HepG2 (cell line): Measurements from ENCODE around the gene PIEZO1. TPM values are rescaled to one million over a fixed set of nuclear protein-coding genes. Genes with fewer than 3 reads are reported as not detected.

ENCODE experiments used
- FOXP1 ChIP-seq, 2 experiments: fragments of 450-650 bp in 1 of 2; IDR thresholded peaks; 2 replicates each; pipeline ENCODE4 v1.6.1; 2017 to 2018; ENCODE audit warnings: antibody characterized with exemption in 1 of 2
- GATAD2A ChIP-seq: IDR thresholded peaks from 2 replicates; pipeline ENCODE4 v1.6.1; 2016
- MAFG ChIP-seq: sonication (generic); formaldehyde crosslinking; IDR thresholded peaks from 2 replicates; pipeline ENCODE4 v1.5.1; 2020; ENCODE audit warnings: mild to moderate bottlenecking, missing genetic modification reagents
- SPEN ChIP-seq: sonication (generic); formaldehyde crosslinking; IDR thresholded peaks from 2 replicates; pipeline ENCODE4 v1.5.1; 2020; ENCODE audit warnings: low read depth, mild to moderate bottlenecking, missing genetic modification reagents
- XBP1 ChIP-seq: sonication (generic); formaldehyde crosslinking; IDR thresholded peaks from 2 replicates; pipeline ENCODE4 v1.5.0; 2020; ENCODE audit warnings: missing genetic modification reagents
- ZKSCAN1 ChIP-seq: fragments of 150-350 bp; IDR thresholded peaks from 2 replicates; pipeline ENCODE4 v1.6.1; 2014; ENCODE audit warnings: low read length
- ZNF280D ChIP-seq: sonication (generic); formaldehyde crosslinking; IDR thresholded peaks from 2 replicates; pipeline ENCODE4 v1.5.1; 2020; ENCODE audit warnings: mild to moderate bottlenecking, missing genetic modification reagents
- ZNF296 ChIP-seq: sonication (generic); formaldehyde crosslinking; conservative IDR thresholded peaks from 2 replicates; pipeline ENCODE4 v1.5.0; 2020; ENCODE audit warnings: mild to moderate bottlenecking, missing genetic modification reagents
- ZNF564 ChIP-seq: sonication (generic); formaldehyde crosslinking; IDR thresholded peaks from 2 replicates; pipeline ENCODE4 v1.8.1; 2023; ENCODE audit warnings: mild to moderate bottlenecking, missing genetic modification reagents
- ZNF605 ChIP-seq: sonication (generic); formaldehyde crosslinking; IDR thresholded peaks from 2 replicates; pipeline ENCODE4 v1.8.0; 2022; ENCODE audit warnings: mild to moderate bottlenecking, missing genetic modification reagents
- polyA plus RNA-seq, 8 experiments: library from polyadenylated mRNA; depleted of rRNA in 3 of 8; stranded (reverse) in 7 of 8; unstranded in 1 of 8; fragments of >200 nt; fragmentation: Illumina TruSeq in 4 of 8; extraction: Trizol in 4 of 8; gene quantifications; 2 replicates each; pipeline versions ENCODE4 v1.2.1 to v1.2.3, GENCODE V29; 2011 to 2016; ENCODE audit warnings: low read depth in 4 of 8, missing spikeins in 1 of 8, mixed read lengths in 1 of 8; ENCODE audit not compliant: insufficient read depth in 1 of 8
- total RNA-seq, 5 experiments: library from RNA; depleted of rRNA; stranded (reverse); fragments of >200 nt; fragmentation: Illumina TruSeq; extraction: Trizol; gene quantifications; 2 replicates each; pipeline ENCODE4 v1.2.3, GENCODE V29; 2016; ENCODE audit warnings: low read depth in 1 of 5
- TF ChIP-seq, protein P1 (sequence below): sonication (generic); formaldehyde crosslinking; IDR thresholded peaks from 2 replicates; pipeline ENCODE4 v1.4.0; 2020; ENCODE audit warnings: missing genetic modification reagents, borderline replicate concordance
- TF ChIP-seq, protein P2 (sequence below): sonication (generic); formaldehyde crosslinking; IDR thresholded peaks from 2 replicates; pipeline ENCODE4 v1.5.1; 2020; ENCODE audit warnings: mild to moderate bottlenecking, missing genetic modification reagents, borderline replicate concordance

The PIEZO1 gene
- total and polyA plus RNA-seq, 2 of the 13 experiments (the other 11 are each of a cell fraction or from before 2014, with no cell fraction given): 67.9 to 85.0 TPM

DNA sequence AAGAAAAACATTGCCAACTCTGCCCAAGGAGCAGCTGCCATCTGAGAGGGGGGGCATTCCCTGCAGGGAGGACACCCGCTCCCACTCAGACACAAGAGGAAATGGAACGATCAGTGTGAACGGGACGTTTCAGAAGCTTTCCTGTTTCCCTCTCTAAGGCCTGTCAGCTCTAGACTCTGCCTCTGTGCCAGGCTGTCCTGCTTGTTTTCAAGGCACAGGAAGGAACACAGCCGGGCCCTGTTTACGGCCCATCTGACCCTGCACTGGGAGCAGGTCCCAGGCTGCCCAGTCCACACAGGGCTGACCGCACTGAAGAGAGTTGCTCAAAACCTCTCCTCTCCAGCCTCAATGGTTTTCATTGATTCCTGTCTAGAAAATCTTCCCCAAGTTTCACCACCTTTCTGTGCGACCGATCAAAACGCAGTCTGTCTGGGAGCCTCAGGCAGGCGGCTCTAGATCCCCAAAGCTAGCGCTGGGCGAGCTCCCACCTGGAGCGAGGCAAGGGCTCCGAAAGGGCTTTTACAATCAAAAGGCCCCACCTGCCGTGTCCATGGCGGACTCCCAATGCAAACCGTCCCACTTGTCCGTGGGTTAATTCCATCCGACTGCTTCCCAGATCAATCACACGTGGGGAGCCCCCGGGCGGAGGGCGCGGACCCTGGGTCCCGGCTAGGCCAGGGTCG is 1.5 kb downstream of the PIEZO1 start (continued):
- TF ChIP-seq GATAD2A (CRISPR knock-in tag) (peak; percentile 8; the same call in 1 of the 2 replicates), ZNF564 (CRISPR knock-in tag) (0 out of 2 replicates have a peak, but pooled peaks have one; percentile 46), SPEN (CRISPR knock-in tag) (0 out of 2 replicates have a peak, but pooled peaks have one; percentile 3), ZKSCAN1 (no peak), FOXP1 (IDR thresholded peaks at IDR 0.05) (no peak), FOXP1 (CRISPR knock-in tag; IDR thresholded peaks at IDR 0.05) (peak; percentile 44; the same call in 1 of the 2 replicates), XBP1 (CRISPR knock-in tag) (no peak), ZNF280D (0 out of 2 replicates have a peak, but pooled peaks have one; percentile 64), ZNF605 (CRISPR knock-in tag) (peak; percentile 56; the same call in 1 of the 2 replicates), MAFG (0 out of 2 replicates have a peak, but pooled peaks have one; percentile 23), ZNF296 (CRISPR knock-in tag) (0 out of 2 replicates have a peak, but pooled peaks have one; percentile 24)
- TF ChIP-seq, protein P1, sequence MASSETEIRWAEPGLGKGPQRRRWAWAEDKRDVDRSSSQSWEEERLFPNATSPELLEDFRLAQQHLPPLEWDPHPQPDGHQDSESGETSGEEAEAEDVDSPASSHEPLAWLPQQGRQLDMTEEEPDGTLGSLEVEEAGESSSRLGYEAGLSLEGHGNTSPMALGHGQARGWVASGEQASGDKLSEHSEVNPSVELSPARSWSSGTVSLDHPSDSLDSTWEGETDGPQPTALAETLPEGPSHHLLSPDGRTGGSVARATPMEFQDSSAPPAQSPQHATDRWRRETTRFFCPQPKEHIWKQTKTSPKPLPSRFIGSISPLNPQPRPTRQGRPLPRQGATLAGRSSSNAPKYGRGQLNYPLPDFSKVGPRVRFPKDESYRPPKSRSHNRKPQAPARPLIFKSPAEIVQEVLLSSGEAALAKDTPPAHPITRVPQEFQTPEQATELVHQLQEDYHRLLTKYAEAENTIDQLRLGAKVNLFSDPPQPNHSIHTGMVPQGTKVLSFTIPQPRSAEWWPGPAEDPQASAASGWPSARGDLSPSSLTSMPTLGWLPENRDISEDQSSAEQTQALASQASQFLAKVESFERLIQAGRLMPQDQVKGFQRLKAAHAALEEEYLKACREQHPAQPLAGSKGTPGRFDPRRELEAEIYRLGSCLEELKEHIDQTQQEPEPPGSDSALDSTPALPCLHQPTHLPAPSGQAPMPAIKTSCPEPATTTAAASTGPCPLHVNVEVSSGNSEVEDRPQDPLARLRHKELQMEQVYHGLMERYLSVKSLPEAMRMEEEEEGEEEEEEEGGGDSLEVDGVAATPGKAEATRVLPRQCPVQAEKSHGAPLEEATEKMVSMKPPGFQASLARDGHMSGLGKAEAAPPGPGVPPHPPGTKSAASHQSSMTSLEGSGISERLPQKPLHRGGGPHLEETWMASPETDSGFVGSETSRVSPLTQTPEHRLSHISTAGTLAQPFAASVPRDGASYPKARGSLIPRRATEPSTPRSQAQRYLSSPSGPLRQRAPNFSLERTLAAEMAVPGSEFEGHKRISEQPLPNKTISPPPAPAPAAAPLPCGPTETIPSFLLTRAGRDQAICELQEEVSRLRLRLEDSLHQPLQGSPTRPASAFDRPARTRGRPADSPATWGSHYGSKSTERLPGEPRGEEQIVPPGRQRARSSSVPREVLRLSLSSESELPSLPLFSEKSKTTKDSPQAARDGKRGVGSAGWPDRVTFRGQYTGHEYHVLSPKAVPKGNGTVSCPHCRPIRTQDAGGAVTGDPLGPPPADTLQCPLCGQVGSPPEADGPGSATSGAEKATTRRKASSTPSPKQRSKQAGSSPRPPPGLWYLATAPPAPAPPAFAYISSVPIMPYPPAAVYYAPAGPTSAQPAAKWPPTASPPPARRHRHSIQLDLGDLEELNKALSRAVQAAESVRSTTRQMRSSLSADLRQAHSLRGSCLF (CRISPR knock-in tag): no peak
- TF ChIP-seq, protein P2, sequence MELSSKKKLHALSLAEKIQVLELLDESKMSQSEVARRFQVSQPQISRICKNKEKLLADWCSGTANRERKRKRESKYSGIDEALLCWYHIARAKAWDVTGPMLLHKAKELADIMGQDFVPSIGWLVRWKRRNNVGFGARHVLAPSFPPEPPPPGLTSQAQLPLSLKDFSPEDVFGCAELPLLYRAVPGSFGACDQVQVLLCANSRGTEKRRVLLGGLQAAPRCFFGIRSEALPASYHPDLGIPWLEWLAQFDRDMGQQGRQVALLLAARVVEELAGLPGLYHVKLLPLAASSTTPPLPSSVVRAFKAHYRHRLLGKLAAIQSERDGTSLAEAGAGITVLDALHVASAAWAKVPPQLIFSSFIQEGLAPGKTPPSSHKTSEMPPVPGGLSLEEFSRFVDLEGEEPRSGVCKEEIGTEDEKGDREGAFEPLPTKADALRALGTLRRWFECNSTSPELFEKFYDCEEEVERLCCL (CRISPR knock-in tag): peak; percentile 23; the same call in 1 of the 2 replicates
